SU-DHL-6 (cell line): Measurements from ENCODE around the gene EEFSEC.

Experiments used
- CTCF ChIP-seq: fragments of 200-600 bp; sonication (generic); IDR thresholded peaks from one replicate; pipeline ENCODE4 v1.5.1; 2017; ENCODE audit warnings: antibody characterized with exemption, mild to moderate bottlenecking, low read length, moderate library complexity; ENCODE audit not compliant: insufficient read depth, poor library complexity, severe bottlenecking
- EZH2phosphoT487 ChIP-seq: fragments of 200-600 bp; sonication (generic), shearing (Covaris generic); conservative IDR thresholded peaks from 2 replicates; pipeline ENCODE4 v1.6.1; 2018; ENCODE audit warnings: mild to moderate bottlenecking, antibody characterized with exemption, low read length, moderate library complexity, mixed read lengths

- TF ChIP-seq CTCF: no peak
- no peak for TF ChIP-seq EZH2phosphoT487
These were observed 122.2 kb downstream of the EEFSEC start for GRCh38 chr3:128275316-128276145.
